ENCODE measurements around the gene DTX3.

DNA sequence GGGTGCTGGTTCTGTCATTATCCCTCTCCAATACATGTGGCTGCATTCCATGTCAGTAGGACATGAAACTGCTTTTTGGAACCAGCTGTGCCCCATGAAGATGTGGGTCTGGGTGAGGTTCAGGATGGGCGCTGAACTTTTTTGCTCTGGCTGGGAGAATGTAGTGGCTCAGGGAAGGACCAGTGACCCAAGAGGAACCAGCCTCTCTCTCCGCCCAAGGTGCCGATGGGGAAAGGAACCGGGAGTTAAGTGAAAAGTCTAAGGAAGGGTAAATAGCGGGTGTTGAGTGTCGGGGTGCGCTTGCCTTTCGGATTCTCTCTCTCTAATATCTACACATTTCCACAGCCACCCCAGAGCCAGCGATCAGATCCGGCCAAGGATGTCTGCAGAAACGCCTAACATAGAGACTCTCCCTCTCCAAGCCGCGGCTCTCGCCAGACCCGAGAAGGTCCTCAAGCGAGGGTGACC, 14.4 kb downstream of the DTX3 start:
- TF ChIP-seq, protein P1, sequence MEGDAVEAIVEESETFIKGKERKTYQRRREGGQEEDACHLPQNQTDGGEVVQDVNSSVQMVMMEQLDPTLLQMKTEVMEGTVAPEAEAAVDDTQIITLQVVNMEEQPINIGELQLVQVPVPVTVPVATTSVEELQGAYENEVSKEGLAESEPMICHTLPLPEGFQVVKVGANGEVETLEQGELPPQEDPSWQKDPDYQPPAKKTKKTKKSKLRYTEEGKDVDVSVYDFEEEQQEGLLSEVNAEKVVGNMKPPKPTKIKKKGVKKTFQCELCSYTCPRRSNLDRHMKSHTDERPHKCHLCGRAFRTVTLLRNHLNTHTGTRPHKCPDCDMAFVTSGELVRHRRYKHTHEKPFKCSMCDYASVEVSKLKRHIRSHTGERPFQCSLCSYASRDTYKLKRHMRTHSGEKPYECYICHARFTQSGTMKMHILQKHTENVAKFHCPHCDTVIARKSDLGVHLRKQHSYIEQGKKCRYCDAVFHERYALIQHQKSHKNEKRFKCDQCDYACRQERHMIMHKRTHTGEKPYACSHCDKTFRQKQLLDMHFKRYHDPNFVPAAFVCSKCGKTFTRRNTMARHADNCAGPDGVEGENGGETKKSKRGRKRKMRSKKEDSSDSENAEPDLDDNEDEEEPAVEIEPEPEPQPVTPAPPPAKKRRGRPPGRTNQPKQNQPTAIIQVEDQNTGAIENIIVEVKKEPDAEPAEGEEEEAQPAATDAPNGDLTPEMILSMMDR (IDR thresholded peaks at IDR 0.05) = no peak
- no peak for TF ChIP-seq POLR2A (IDR thresholded peaks at IDR 0.05)
